ENCODE measurements around the gene THY1. TPM values are rescaled to one million over a fixed set of nuclear protein-coding genes. Genes with fewer than 3 reads are reported as not detected.
A peak's percentile ranks its signal among the peaks of the same experiment; 100 is the strongest.

The THY1 gene
- total RNA-seq, 2 donors from 2014 or later, result 3.3 to 39.7 TPM

- H3K36me3 ChIP-seq, result no peaks in the 10 kb centered on the region
- peaks cover 7% of the 10 kb centered on the region for H3K27me3 ChIP-seq (replicated peaks; ENCODE audit: insufficient read depth)
- no peak for TF ChIP-seq POLR2A (IDR thresholded peaks at IDR 0.05)
- TF ChIP-seq POLR2AphosphoS5 (IDR thresholded peaks at IDR 0.05), result no peak
- no peak for TF ChIP-seq CTCF (IDR thresholded peaks at IDR 0.05)
- no peak overlapping the region for H3K27ac ChIP-seq
- no peak for DNase-seq (ENCODE audit: low spot score)
- H3K4me3 ChIP-seq, result no peak overlapping the region
- H3K9me3 ChIP-seq, result no peaks in the 10 kb centered on the region
- intact Hi-C loops (cut with DNase I), result no loop called here
- no peaks in the 10 kb centered on the region for H3K4me1 ChIP-seq (replicated peaks)
- WGBS, result 68% methylated on average over 14 of the region's 14 CpGs
Measured at GRCh38 chr11:119423509-119424254, 710 bp upstream of the THY1 start.

- WGBS, result 2% methylated on average over 49 of the region's 49 CpGs
- intact Hi-C loops (cut with DNase I), result no loop called here
- Histone ChIP-seq H3K27me3 (replicated peaks; ENCODE audit: insufficient read depth) (peaks cover 7% of the 10 kb centered on the region), H3K9me3 (no peaks in the 10 kb centered on the region), H3K4me1 (replicated peaks) (no peaks in the 10 kb centered on the region), H3K4me3 (peak overlapping the region; percentile 16 to 25), H3K36me3 (no peaks in the 10 kb centered on the region), H3K27ac (no peak overlapping the region)
- no peak for DNase-seq (ENCODE audit: low spot score)
- TF ChIP-seq POLR2A (IDR thresholded peaks at IDR 0.05) (no peak), CTCF (IDR thresholded peaks at IDR 0.05) (no peak), POLR2AphosphoS5 (IDR thresholded peaks at IDR 0.05) (no peak)
Measured at GRCh38 chr11:119421941-119422808, 797 bp downstream of the THY1 start.

GRCh38 chr11:119421351-119421750, 1.6 kb downstream of the THY1 start:
- Histone ChIP-seq H3K27me3 (replicated peaks; ENCODE audit: insufficient read depth) (peaks cover 7% of the 10 kb centered on the region), H3K36me3 (no peaks in the 10 kb centered on the region), H3K27ac (no peak overlapping the region), H3K4me3 (no peak overlapping the region), H3K9me3 (no peaks in the 10 kb centered on the region), H3K4me1 (replicated peaks) (no peaks in the 10 kb centered on the region)
- intact Hi-C loops (cut with DNase I), result no loop called here
- 56% methylated on average over 8 of the region's 8 CpGs for WGBS
- TF ChIP-seq CTCF (IDR thresholded peaks at IDR 0.05), result no peak
- no peak for TF ChIP-seq POLR2A (IDR thresholded peaks at IDR 0.05)
- TF ChIP-seq POLR2AphosphoS5 (IDR thresholded peaks at IDR 0.05), result no peak
- DNase-seq (ENCODE audit: low spot score), result no peak

- no peak for DNase-seq (ENCODE audit: low spot score)
- no peaks in the 10 kb centered on the region for H3K36me3 ChIP-seq
- intact Hi-C loops (cut with DNase I), result no loop called here
- no peak overlapping the region for H3K27ac ChIP-seq
- WGBS, result 87% methylated on average over 8 of the region's 8 CpGs
- H3K4me1 ChIP-seq (replicated peaks), result no peaks in the 10 kb centered on the region
- H3K27me3 ChIP-seq (replicated peaks; ENCODE audit: insufficient read depth), result peaks cover 7% of the 10 kb centered on the region
- TF ChIP-seq POLR2A (IDR thresholded peaks at IDR 0.05), result no peak
- no peak for TF ChIP-seq POLR2AphosphoS5 (IDR thresholded peaks at IDR 0.05)
- TF ChIP-seq CTCF (IDR thresholded peaks at IDR 0.05), result no peak
- H3K9me3 ChIP-seq, result no peaks in the 10 kb centered on the region
- no peak overlapping the region for H3K4me3 ChIP-seq
Measured at GRCh38 chr11:119420631-119421030, 2.3 kb downstream of the THY1 start.

All from prostate gland (tissue), 2 donors.